ENCODE measurements around the gene ARIH2.
"Not testable (repeated sequence)": the region's sequence is repeated elsewhere in the genome, so short reads cannot be mapped to it uniquely, and the experiment has no call there.

Gene ARIH2

GRCh38 chr3:49007068-49007770, 88.6 kb downstream of the ARIH2 start, which contains the start of gene WDR6:
WDR6 (plus strand) TSS chr3:49007391; CDS start chr3:49007432, 41 bp downstream.
- H3K27ac ChIP-seq (ENCODE audit: poor library complexity, severe bottlenecking), result peak within 1 kb of the TSS; percentile 80
- peak; percentile 87 for ATAC-seq (ENCODE audit: low read depth)
- peak; percentile 40 for TF ChIP-seq CTCF (IDR thresholded peaks at IDR 0.05; ENCODE audit: poor library complexity, severe bottlenecking)
- no peaks in the 10 kb centered on the region for H3K4me1 ChIP-seq (ENCODE audit: insufficient read depth, poor library complexity, severe bottlenecking)
- no peaks in the 10 kb centered on the region for H3K27me3 ChIP-seq (ENCODE audit: insufficient read depth, poor library complexity, severe bottlenecking)
- H3K9me3 ChIP-seq (ENCODE audit: severe bottlenecking), result no peaks in the 10 kb centered on the region
- peak; percentile 99 for DNase-seq (ENCODE audit: low spot score)
- H3K36me3 ChIP-seq (ENCODE audit: low read depth), result peaks cover 19% of the 10 kb centered on the region
- H3K4me3 ChIP-seq (ENCODE audit: severe bottlenecking), result peak within 1 kb of the TSS; percentile 66

GRCh38 chr3:49007771-49008528, 89.3 kb downstream of the ARIH2 start:
- no peak for TF ChIP-seq CTCF (IDR thresholded peaks at IDR 0.05; ENCODE audit: poor library complexity, severe bottlenecking)
- DNase-seq (ENCODE audit: low spot score), result peak; percentile 94
- H3K27ac ChIP-seq (ENCODE audit: poor library complexity, severe bottlenecking), result peak overlapping the region; percentile 80
- peaks cover 26% of the 10 kb centered on the region for H3K36me3 ChIP-seq (ENCODE audit: low read depth)
- no peaks in the 10 kb centered on the region for H3K9me3 ChIP-seq (ENCODE audit: severe bottlenecking)
- peak; percentile 58 for ATAC-seq (ENCODE audit: low read depth)
- H3K4me1 ChIP-seq (ENCODE audit: insufficient read depth, poor library complexity, severe bottlenecking), result no peaks in the 10 kb centered on the region
- peak overlapping the region; percentile 66 for H3K4me3 ChIP-seq (ENCODE audit: severe bottlenecking)
- no peaks in the 10 kb centered on the region for H3K27me3 ChIP-seq (ENCODE audit: insufficient read depth, poor library complexity, severe bottlenecking)

- peaks cover 33% of the 10 kb centered on the region for H3K36me3 ChIP-seq (ENCODE audit: low read depth)
- H3K27ac ChIP-seq (ENCODE audit: poor library complexity, severe bottlenecking), result peak overlapping the region; percentile 80
- H3K9me3 ChIP-seq (ENCODE audit: severe bottlenecking); ATAC-seq (ENCODE audit: low read depth); DNase-seq (ENCODE audit: low spot score); H3K4me1 ChIP-seq (ENCODE audit: insufficient read depth, poor library complexity, severe bottlenecking); H3K4me3 ChIP-seq (ENCODE audit: severe bottlenecking); H3K27me3 ChIP-seq (ENCODE audit: insufficient read depth, poor library complexity, severe bottlenecking): not testable (repeated sequence)
Measured at GRCh38 chr3:49008627-49009026, 90.0 kb downstream of the ARIH2 start.

GRCh38 chr3:49009396-49009795, 90.8 kb downstream of the ARIH2 start:
- no peak for TF ChIP-seq CTCF (IDR thresholded peaks at IDR 0.05; ENCODE audit: poor library complexity, severe bottlenecking)
- no peak for ATAC-seq (ENCODE audit: low read depth)
- H3K4me3 ChIP-seq (ENCODE audit: severe bottlenecking), result no peak overlapping the region
- no peak for DNase-seq (ENCODE audit: low spot score)
- no peaks in the 10 kb centered on the region for H3K27me3 ChIP-seq (ENCODE audit: insufficient read depth, poor library complexity, severe bottlenecking)
- no peaks in the 10 kb centered on the region for H3K4me1 ChIP-seq (ENCODE audit: insufficient read depth, poor library complexity, severe bottlenecking)
- peaks cover 41% of the 10 kb centered on the region for H3K36me3 ChIP-seq (ENCODE audit: low read depth)
- H3K27ac ChIP-seq (ENCODE audit: poor library complexity, severe bottlenecking), result no peak overlapping the region
- no peaks in the 10 kb centered on the region for H3K9me3 ChIP-seq (ENCODE audit: severe bottlenecking)

GRCh38 chr3:49012441-49013017, 93.9 kb downstream of the ARIH2 start:
- Histone ChIP-seq H3K9me3 (ENCODE audit: severe bottlenecking) (no peaks in the 10 kb centered on the region), H3K36me3 (ENCODE audit: low read depth) (peaks cover 66% of the 10 kb centered on the region), H3K27me3 (ENCODE audit: insufficient read depth, poor library complexity, severe bottlenecking) (no peaks in the 10 kb centered on the region), H3K27ac (ENCODE audit: poor library complexity, severe bottlenecking) (no peak overlapping the region), H3K4me1 (ENCODE audit: insufficient read depth, poor library complexity, severe bottlenecking) (no peaks in the 10 kb centered on the region), H3K4me3 (ENCODE audit: severe bottlenecking) (no peak overlapping the region)
- DNase-seq (ENCODE audit: low spot score) (no peak), ATAC-seq (ENCODE audit: low read depth) (no peak)
- TF ChIP-seq CTCF (IDR thresholded peaks at IDR 0.05; ENCODE audit: poor library complexity, severe bottlenecking), result no peak

All from RWPE2 (cell line).